HG02970 (cell line): ENCODE measurements around the gene GPR6.

Experiments
- ATAC-seq: cut with Tn5 transposase; IDR thresholded peaks from one replicate; pipeline ENCODE4 v1.9.1; 2021; ENCODE audit warnings: mild to moderate bottlenecking, moderate library complexity, moderate number of reproducible peaks; ENCODE audit not compliant: unreplicated experiment, low FRiP score

The GPR6 gene

DNA sequence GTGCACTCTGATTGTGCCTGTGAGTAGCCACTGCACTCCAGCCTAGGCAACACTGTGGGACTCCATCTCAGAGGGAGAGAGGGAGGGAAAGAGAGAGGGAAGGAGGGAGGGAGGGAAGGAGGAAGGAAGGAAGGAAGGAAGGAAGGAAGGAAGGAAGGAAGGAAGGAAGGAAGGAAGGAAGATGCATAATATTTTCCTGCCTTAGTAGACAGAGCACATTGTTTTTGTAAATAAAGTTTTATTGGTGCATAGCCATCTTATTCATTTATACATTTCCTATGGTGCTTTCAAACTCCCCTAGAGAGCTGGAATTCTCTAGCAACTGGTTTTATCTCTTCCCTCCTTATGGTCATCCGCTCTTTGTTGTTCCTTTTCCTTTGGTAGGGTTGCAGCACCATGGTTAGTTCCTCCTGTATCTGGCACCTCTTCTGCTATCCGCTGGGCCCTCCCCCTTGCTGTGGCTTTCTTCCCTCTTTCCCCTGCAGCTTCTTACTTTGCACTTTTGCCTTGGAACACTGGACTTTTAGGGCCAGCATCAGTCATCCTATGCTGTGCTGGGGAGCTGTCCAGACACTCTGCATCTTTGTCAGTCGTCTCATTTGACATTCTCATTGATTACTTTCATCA lies 20.2 kb downstream of the GPR6 start:
- ATAC-seq = no peak

GRCh38 chr6:109999740-110000139 lies 21.6 kb downstream of the GPR6 start:
- no peak for ATAC-seq

GRCh38 chr6:110002676-110003075 lies 24.6 kb downstream of the GPR6 start:
- no peak for ATAC-seq

GRCh38 chr6:110013386-110013785 lies 35.3 kb downstream of the GPR6 start:
- ATAC-seq = no peak

GRCh38 chr6:110015206-110015605 lies 37.1 kb downstream of the GPR6 start:
- no peak for ATAC-seq

- ATAC-seq = no peak
These were observed 39.2 kb downstream of the GPR6 start for GRCh38 chr6:110017306-110017705.

DNA sequence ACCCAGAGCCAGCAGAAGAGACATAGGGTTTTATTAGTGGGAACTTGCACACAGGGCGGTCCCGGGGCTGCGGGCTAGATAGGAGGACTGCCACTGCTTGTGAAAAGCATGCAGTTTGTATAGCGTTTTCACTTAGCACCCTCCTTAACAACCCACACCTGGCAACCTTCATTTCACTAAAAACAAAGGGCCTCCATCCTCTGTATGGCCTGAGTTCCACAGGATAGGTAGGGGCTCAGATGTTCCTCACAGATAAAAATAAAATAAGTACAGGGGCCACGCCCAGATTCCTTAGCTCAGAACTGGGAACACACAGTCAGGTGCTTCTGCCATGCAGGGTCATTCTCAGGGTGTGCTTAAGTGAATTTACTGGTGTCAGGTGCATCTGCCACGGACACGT lies 39.8 kb downstream of the GPR6 start:
- ATAC-seq = no peak

DNA sequence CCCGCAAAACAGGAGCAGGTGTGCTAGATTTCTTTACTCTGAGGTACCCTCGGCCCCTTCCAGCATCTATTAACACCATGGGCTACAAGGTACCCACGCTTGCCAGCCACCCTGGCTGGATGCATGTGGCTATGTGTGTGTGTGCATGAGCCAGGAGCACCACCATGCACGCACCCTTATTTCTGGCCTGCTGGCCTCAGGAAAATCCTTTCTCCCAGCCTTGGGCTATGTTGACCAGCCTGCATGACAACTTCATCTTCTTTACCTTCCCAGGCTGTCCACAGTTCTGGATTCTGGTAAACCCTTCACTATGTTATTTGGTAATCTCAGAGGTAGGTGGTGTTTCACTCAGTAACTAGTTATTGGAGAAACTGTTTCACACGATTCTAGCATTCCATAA lies 40.4 kb downstream of the GPR6 start:
- ATAC-seq = no peak

GRCh38 chr6:110020888-110021287 lies 42.8 kb downstream of the GPR6 start:
- ATAC-seq = no peak

DNA sequence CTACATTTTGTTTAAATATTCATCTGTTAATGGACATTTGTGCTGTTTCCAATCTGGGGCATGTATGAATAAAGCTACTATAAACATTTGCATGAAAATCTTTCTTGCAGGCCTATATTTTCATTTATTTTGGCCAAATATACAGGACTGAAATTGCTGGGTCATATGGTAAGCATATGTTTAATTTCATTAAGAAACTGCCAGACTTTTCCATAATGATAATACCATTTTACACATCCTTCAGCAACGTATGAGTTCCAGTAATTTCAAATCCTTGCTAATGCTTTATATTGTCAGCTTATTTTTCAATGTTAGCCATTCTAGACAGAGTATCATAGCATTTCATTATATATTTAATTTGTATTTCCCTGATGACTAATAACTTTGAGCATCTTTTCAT lies 51.0 kb downstream of the GPR6 start:
- ATAC-seq = no peak
